B cell (primary cell): Measurements from ENCODE around the gene SSBP3. TPM values are rescaled to one million over a fixed set of nuclear protein-coding genes. Genes with fewer than 3 reads are reported as not detected.

Experiments
- ATAC-seq: fragments of 200-7000 bp; cut with Tn5 transposase; one replicate; pipeline ENCODE4 v1.10.0; 2021; ENCODE audit warnings: low read depth, mild to moderate bottlenecking, moderate number of reproducible peaks, moderate library complexity
- CTCF ChIA-PET: fragments of 350-600 bp; sonication (Branson Sonifier 250); formaldehyde crosslinking; loops from one replicate; lab custom pipeline; 2021; ENCODE audit warnings: antibody characterized with exemption, inconsistent platforms; lab: Charles Lee
- POLR2A ChIA-PET: fragments of 350-600 bp; sonication (Branson Sonifier 250); formaldehyde crosslinking; loops from one replicate; lab custom pipeline; 2021; ENCODE audit warnings: antibody characterized with exemption; lab: Charles Lee
- DNase-seq: peaks from one replicate; pipeline ENCODE4 v3.0.0; 2013
- H2AFZ ChIP-seq: 2 replicates; pipeline ENCODE4 v1.6.1; 2012; ENCODE audit warnings: mild to moderate bottlenecking, low read depth, low read length; ENCODE audit not compliant: insufficient read depth, poor library complexity, severe bottlenecking
- H3K27ac ChIP-seq, 2 donors: 1 replicate in 1 of 2; 2 replicates in 1 of 2; pipeline ENCODE4 v1.5.1; 2012 to 2013; ENCODE audit warnings: low read length in 2 of 2, mild to moderate bottlenecking in 2 of 2, moderate library complexity in 1 of 2
- H3K27me3 ChIP-seq, 4 experiments: fragments of 200-600 bp in 1 of 4; sonication (generic) in 1 of 4; replicated peaks in 1 of 4; 1 replicate in 2 of 4; 2 replicates in 2 of 4; pipeline versions ENCODE4 v1.6.1 to v1.7.0; 2013 to 2016; ENCODE audit warnings: low read length in 3 of 4, mild to moderate bottlenecking in 2 of 4, mixed read lengths in 1 of 4, moderate library complexity in 1 of 4; ENCODE audit not compliant: insufficient read depth in 4 of 4, control insufficient read depth in 3 of 4; ENCODE audit errors: control extremely low read depth in 1 of 4
- H3K36me3 ChIP-seq, 2 experiments: replicated peaks in 1 of 2; 1 replicate in 1 of 2; 2 replicates in 1 of 2; pipeline versions ENCODE4 v1.6.1 to v1.7.1; 2013; ENCODE audit warnings: low read length in 1 of 2; ENCODE audit not compliant: insufficient read depth in 2 of 2, control insufficient read depth in 1 of 2; ENCODE audit errors: control extremely low read depth in 1 of 2, extremely low read depth in 1 of 2
- H3K4me1 ChIP-seq, 2 donors: fragments of 200-600 bp in 1 of 2; sonication (generic) in 1 of 2; 1 replicate in 1 of 2; 2 replicates in 1 of 2; pipeline versions ENCODE4 v1.5.1 to v1.6.1; 2013 to 2017; ENCODE audit warnings: low read length in 2 of 2; ENCODE audit not compliant: control insufficient read depth in 2 of 2, insufficient read depth in 2 of 2
- H3K4me2 ChIP-seq: replicated peaks from 2 replicates; pipeline ENCODE3; 2012; ENCODE audit warnings: mild to moderate bottlenecking, low read depth, low read length; ENCODE audit not compliant: poor library complexity, severe bottlenecking
- H3K4me3 ChIP-seq, 5 experiments: fragments of 200-600 bp in 1 of 5; sonication (generic) in 1 of 5; 1 replicate in 3 of 5; 2 replicates in 2 of 5; pipeline versions ENCODE4 v1.5.1 to v1.7.0; 2011 to 2016; ENCODE audit warnings: low read length in 4 of 5, mild to moderate bottlenecking in 4 of 5, low read depth in 2 of 5, control low read depth in 1 of 5, moderate library complexity in 1 of 5; ENCODE audit not compliant: insufficient read depth in 1 of 5; ENCODE audit errors: control extremely low read depth in 1 of 5, extremely low read depth in 1 of 5
- H3K79me2 ChIP-seq: fragments of 200-600 bp; sonication (generic); one replicate; pipeline ENCODE4 v1.6.0; 2016; ENCODE audit warnings: low read length; ENCODE audit not compliant: control insufficient read depth, insufficient read depth
- H3K9ac ChIP-seq: fragments of 200-600 bp; sonication (generic); 2 replicates; pipeline ENCODE4 v1.6.1; 2017; ENCODE audit warnings: mild to moderate bottlenecking, low read length, moderate library complexity
- H3K9me3 ChIP-seq, 3 donors: one replicate each; pipeline versions ENCODE4 v1.6.1 to v1.7.1; 2013; ENCODE audit warnings: low read length in 2 of 3; ENCODE audit not compliant: control insufficient read depth in 2 of 3, insufficient read depth in 1 of 3; ENCODE audit errors: control extremely low read depth in 1 of 3
- H4K20me1 ChIP-seq: 2 replicates; pipeline ENCODE4 v1.6.0; 2012; ENCODE audit warnings: mild to moderate bottlenecking, low read length; ENCODE audit not compliant: insufficient read depth, control insufficient read depth, poor library complexity, severe bottlenecking
- H3K27ac Mint-ChIP-seq: one replicate; pipeline ENCODE4 v1.8.0; 2021; ENCODE audit warnings: mixed read lengths
- H3K27me3 Mint-ChIP-seq: one replicate; pipeline ENCODE4 v1.8.0; 2021; ENCODE audit warnings: mixed read lengths
- H3K4me1 Mint-ChIP-seq: one replicate; pipeline ENCODE4 v1.8.0; 2021; ENCODE audit warnings: mixed read lengths
- H3K4me3 Mint-ChIP-seq: one replicate; pipeline ENCODE4 v1.8.0; 2021; ENCODE audit warnings: mixed read lengths
- H3K9me3 Mint-ChIP-seq: one replicate; pipeline ENCODE4 v1.8.0; 2022; ENCODE audit warnings: mixed read lengths; ENCODE audit not compliant: insufficient read depth
- CTCF ChIP-seq: fragments of 200-600 bp; IDR thresholded peaks from one replicate; pipeline ENCODE4 v1.8.0; 2022; ENCODE audit warnings: antibody characterized with exemption, mild to moderate bottlenecking
- EZH2 ChIP-seq: IDR thresholded peaks from 2 replicates; pipeline ENCODE4 v1.6.1; 2012; ENCODE audit warnings: borderline replicate concordance, low read depth, mild to moderate bottlenecking, moderate library complexity, low read length; ENCODE audit not compliant: insufficient read depth, poor library complexity, severe bottlenecking
- WGBS: methylation state at CpG from one replicate; pipeline ENCODE4 v1.1.5; 2013; ENCODE audit warnings: missing lambda C conversion rate; ENCODE audit not compliant: insufficient coverage; 5-methylcytosine and 5-hydroxymethylcytosine counted together
- intact Hi-C: fragments of 100-400 bp; cut with micrococcal nuclease; formaldehyde crosslinking; loops from one replicate; pipeline ENCODE4 v1.10.0; 2022
- polyA plus RNA-seq: library from polyadenylated mRNA; depleted of rRNA; stranded (reverse); fragments of >200 nt; gene quantifications from 2 replicates; pipeline ENCODE4 v1.2.3, GENCODE V29; 2012
- total RNA-seq, 2 donors: library from RNA; stranded (reverse); fragments of 120-200 nt in 1 of 2; gene quantifications; 1 replicate in 1 of 2; 2 replicates in 1 of 2; pipeline versions ENCODE4 v1.2.3 to v1.2.4, GENCODE V29; 2013 to 2022

SSBP3 gene
- total and polyA plus RNA-seq, 2 donors (not counting 1 experiment from before 2014, with no cell fraction given) = 16.9 to 30.7 TPM

- 92% methylated on average over 9 of the region's 9 CpGs for WGBS
- Histone ChIP-seq H4K20me1 (no peaks in the 10 kb centered on the region), H3K9ac (no peak overlapping the region), H3K4me2 (no peak overlapping the region), H2AFZ (no peak overlapping the region), H3K27me3 (no peaks in the 10 kb centered on the region), H3K79me2 (no peaks in the 10 kb centered on the region), H3K9me3 (no peaks in the 10 kb centered on the region), H3K27ac (no peak overlapping the region), H3K4me1 (no peaks in the 10 kb centered on the region), H3K36me3 (no peaks in the 10 kb centered on the region), H3K4me3 (no peak overlapping the region)
- no peak for ATAC-seq
- no peak overlapping the region for H3K27ac Mint-ChIP-seq
- H3K27me3 Mint-ChIP-seq = no peaks in the 10 kb centered on the region
- H3K4me1 Mint-ChIP-seq = no peaks in the 10 kb centered on the region
- intact Hi-C loops = no loop called here
- no peaks in the 10 kb centered on the region for H3K9me3 Mint-ChIP-seq
- ChIA-PET POLR2A (no interaction called here), CTCF (no interaction called here)
- no peak for DNase-seq
- TF ChIP-seq EZH2 (no peak), CTCF (no peak)
- H3K4me3 Mint-ChIP-seq = no peak overlapping the region
Measured at GRCh38 chr1:54268762-54269297, 137.4 kb downstream of the SSBP3 start.

- Histone ChIP-seq H2AFZ (no peak overlapping the region), H3K9me3 (no peaks in the 10 kb centered on the region), H3K4me2 (no peak overlapping the region), H4K20me1 (no peaks in the 10 kb centered on the region), H3K4me1 (no peaks in the 10 kb centered on the region), H3K27ac (no peak overlapping the region), H3K27me3 (no peaks in the 10 kb centered on the region), H3K4me3 (no peak overlapping the region), H3K9ac (no peak overlapping the region), H3K36me3 (no peaks in the 10 kb centered on the region), H3K79me2 (no peaks in the 10 kb centered on the region)
- ChIA-PET CTCF (interaction anchor here (0.6 to 0.7 kb wide), 2 partner anchors 10 to 20 kb away, joined by 3 read pairs; no protein-coding TSS in a partner anchor), POLR2A (no interaction called here)
- no peaks in the 10 kb centered on the region for H3K4me1 Mint-ChIP-seq
- intact Hi-C loops = no loop called here
- ATAC-seq (no peak), DNase-seq (no peak)
- H3K27ac Mint-ChIP-seq = no peak overlapping the region
- TF ChIP-seq CTCF (no peak), EZH2 (no peak)
- no peaks in the 10 kb centered on the region for H3K9me3 Mint-ChIP-seq
- H3K4me3 Mint-ChIP-seq = no peak overlapping the region
- WGBS = 93% methylated on average over 15 of the region's 17 CpGs
- no peaks in the 10 kb centered on the region for H3K27me3 Mint-ChIP-seq
Measured at GRCh38 chr1:54267815-54268761, 138.1 kb downstream of the SSBP3 start.
